HepG2 (cell line): ENCODE data around the gene IRF7. TPM values are rescaled to one million over a fixed set of nuclear protein-coding genes. Genes with fewer than 3 reads are reported as not detected.

Experiments used
- ATAC-seq: fragments of 200-7000 bp; cut with Tn5 transposase; 3 replicates; pipeline ENCODE4 v1.9.1; 2020; ENCODE audit warnings: mild to moderate bottlenecking, moderate library complexity
- BruUV-seq: library from RNA; stranded (reverse); fragments of 400-500 nt; replicated peaks from 2 replicates; lab custom pipeline; 2021; lab: Mats Ljungman, UMichigan
- CTCF ChIA-PET: fragments of 300-600 bp; formaldehyde crosslinking; extraction: SDS; loops from one replicate; lab custom pipeline; 2021; ENCODE audit warnings: low total read pairs, inconsistent platforms, low intra/inter-chr PET ratio; lab: Yijun Ruan, JAX
- POLR2A ChIA-PET: fragments of 350-600 bp; sonication (Branson Sonifier 250); formaldehyde crosslinking; loops from one replicate; lab custom pipeline; 2020; ENCODE audit warnings: antibody characterized with exemption, inconsistent platforms; lab: Yijun Ruan, JAX
- DNase-seq: peaks from one replicate; pipeline ENCODE4 v3.0.0-alpha.2; 2015; ENCODE audit warnings: low spot score
- FAIRE-seq: peaks from 3 replicates; lab custom pipeline; 2011; peaks lifted over from hg19 to GRCh38; lab: Jason Lieb, UNC
- H2AFZ ChIP-seq: one replicate; pipeline ENCODE4 v1.6.1; 2011; ENCODE audit warnings: low read length, inconsistent platforms
- H3K27ac ChIP-seq: fragments of 300-600 bp; 3 replicates; pipeline ENCODE4 v1.8.0; 2011; ENCODE audit warnings: mixed run types, mild to moderate bottlenecking, mixed read lengths, low read length, inconsistent platforms; ENCODE audit not compliant: insufficient read depth; ENCODE audit errors: extremely low read length
- H3K27me3 ChIP-seq, 2 experiments: fragments of 200-600 bp in 1 of 2; 2 replicates in 1 of 2; 3 replicates in 1 of 2; pipeline versions ENCODE4 v1.6.0 to v1.8.0; 2011; ENCODE audit warnings: low read length in 2 of 2, mild to moderate bottlenecking in 2 of 2, moderate library complexity in 2 of 2, inconsistent platforms in 1 of 2; ENCODE audit not compliant: insufficient read depth in 2 of 2, control insufficient read depth in 1 of 2
- H3K36me3 ChIP-seq, 2 experiments: fragments of 200-600 bp in 1 of 2; replicated peaks in 1 of 2; 2 replicates in 1 of 2; 3 replicates in 1 of 2; pipeline versions ENCODE4 v1.5.1 to v1.8.0; 2011; ENCODE audit warnings: low read length in 2 of 2, inconsistent platforms in 1 of 2; ENCODE audit not compliant: insufficient read depth in 2 of 2, control insufficient read depth in 1 of 2
- H3K4me1 ChIP-seq: 2 replicates; pipeline ENCODE4 v1.5.1; 2012; ENCODE audit warnings: low read length, inconsistent platforms; ENCODE audit not compliant: insufficient read depth
- H3K4me2 ChIP-seq: 2 replicates; pipeline ENCODE4 v1.6.0; 2011; ENCODE audit warnings: low read depth, low read length, inconsistent platforms
- H3K4me3 ChIP-seq, 3 experiments: fragments of 200-600 bp in 1 of 3; sonication (generic), shearing (Covaris generic) in 1 of 3; replicated peaks in 1 of 3; 2 replicates each; pipeline ENCODE4 v1.5.1; 2011 to 2016; ENCODE audit warnings: low read length in 3 of 3, inconsistent platforms in 2 of 3, low read depth in 2 of 3, mild to moderate bottlenecking in 2 of 3, control low read depth in 1 of 3, mixed read lengths in 1 of 3; ENCODE audit not compliant: insufficient read depth in 1 of 3
- H3K79me2 ChIP-seq: one replicate; pipeline ENCODE4 v1.6.1; 2011; ENCODE audit warnings: low read length, inconsistent platforms; ENCODE audit not compliant: insufficient read depth
- H3K9ac ChIP-seq: 2 replicates; pipeline ENCODE4 v1.6.0; 2011; ENCODE audit warnings: mild to moderate bottlenecking, low read depth, low read length, inconsistent platforms; ENCODE audit not compliant: insufficient read depth
- H3K9me3 ChIP-seq: 2 replicates; pipeline ENCODE4 v1.5.1; 2012; ENCODE audit warnings: mild to moderate bottlenecking, low read length
- H4K20me1 ChIP-seq: 2 replicates; pipeline ENCODE4 v1.6.0; 2011; ENCODE audit warnings: inconsistent platforms, mild to moderate bottlenecking, low read length, moderate library complexity; ENCODE audit not compliant: insufficient read depth
- FIP1L1 ChIP-seq: fragments of 200-400 bp; formaldehyde crosslinking; IDR thresholded peaks from 2 replicates; pipeline ENCODE4 v1.6.1; 2018; ENCODE audit warnings: low read depth, mild to moderate bottlenecking, low read length, moderate library complexity, borderline replicate concordance; ENCODE audit not compliant: insufficient read depth
- GABPB1 ChIP-seq: IDR thresholded peaks from 2 replicates; pipeline ENCODE4 v1.6.1; 2016; ENCODE audit warnings: mild to moderate bottlenecking, missing genetic modification reagents, moderate library complexity, missing compliant biosample characterization
- GRHL1 ChIP-seq: sonication (generic); formaldehyde crosslinking; conservative IDR thresholded peaks from 2 replicates; pipeline ENCODE4 v1.8.0; 2022; ENCODE audit warnings: missing genetic modification reagents
- MNT ChIP-seq: fragments of 450-650 bp; IDR thresholded peaks from 2 replicates; pipeline ENCODE4 v1.6.1; 2016
- NCOA5 ChIP-seq: sonication (generic); formaldehyde crosslinking; IDR thresholded peaks from 2 replicates; pipeline ENCODE4 v1.4.0; 2020; ENCODE audit warnings: missing genetic modification reagents
- PHF5A ChIP-seq: IDR thresholded peaks from one replicate; pipeline ENCODE4 v1.6.1; 2018; ENCODE audit warnings: low read depth, missing genetic modification reagents; ENCODE audit not compliant: unreplicated experiment
- PRDM4 ChIP-seq: sonication (generic); formaldehyde crosslinking; IDR thresholded peaks from 2 replicates; pipeline ENCODE4 v1.9.0; 2021; ENCODE audit warnings: missing genetic modification reagents, borderline replicate concordance
- SMYD3 ChIP-seq: sonication (generic); formaldehyde crosslinking; IDR thresholded peaks from 2 replicates; pipeline ENCODE4 v1.8.1; 2023; ENCODE audit warnings: mild to moderate bottlenecking, missing genetic modification reagents
- TBX2 ChIP-seq: sonication (generic); formaldehyde crosslinking; IDR thresholded peaks from 2 replicates; pipeline ENCODE4 v1.5.0; 2020; ENCODE audit warnings: missing genetic modification reagents, mild to moderate bottlenecking, borderline replicate concordance
- TCF12 ChIP-seq, 2 experiments: fragments of 450-650 bp in 1 of 2; sonication (generic) in 1 of 2; formaldehyde crosslinking in 1 of 2; IDR thresholded peaks; 2 replicates each; pipeline versions ENCODE4 v1.6.1 to v1.8.0; 2017 to 2022; ENCODE audit warnings: antibody characterized with exemption in 1 of 2, mild to moderate bottlenecking in 1 of 2, missing genetic modification reagents in 1 of 2, moderate library complexity in 1 of 2
- ZBTB26 ChIP-seq: IDR thresholded peaks from 2 replicates; pipeline ENCODE4 v1.6.1; 2016; ENCODE audit warnings: missing compliant biosample characterization, missing genetic modification reagents, borderline replicate concordance
- ZBTB7B ChIP-seq: sonication (generic); formaldehyde crosslinking; IDR thresholded peaks from 2 replicates; pipeline ENCODE4 v1.4.0; 2020; ENCODE audit warnings: missing genetic modification reagents
- ZNF414 ChIP-seq: sonication (generic); formaldehyde crosslinking; IDR thresholded peaks from 2 replicates; pipeline ENCODE4 v1.5.0; 2020; ENCODE audit warnings: missing genetic modification reagents
- ZNF670 ChIP-seq: sonication (generic); formaldehyde crosslinking; IDR thresholded peaks from 2 replicates; pipeline ENCODE4 v1.8.0; 2022; ENCODE audit warnings: mild to moderate bottlenecking, missing genetic modification reagents, borderline replicate concordance
- ZNF761 ChIP-seq: sonication (generic); formaldehyde crosslinking; conservative IDR thresholded peaks from 2 replicates; pipeline ENCODE4 v1.4.0; 2020; ENCODE audit warnings: mild to moderate bottlenecking, missing genetic modification reagents
- WGBS: methylation state at CpG from one replicate; pipeline ENCODE4 v1.1.6; 2017; ENCODE audit warnings: low lambda C conversion rate; 5-methylcytosine and 5-hydroxymethylcytosine counted together
- in situ Hi-C: cut with HindIII; loops from 2 replicates; pipeline ENCODE4 v1.10.0; 2017; ENCODE audit warnings: low pct_unique_long_range_greater_than_20kb; ENCODE audit not compliant: extremely low pct_ligation_motif_present
- intact Hi-C: fragments of 100-400 bp; cut with micrococcal nuclease; formaldehyde crosslinking; loops from one replicate; pipeline ENCODE4 v1.10.0; 2022; ENCODE audit not compliant: unreplicated experiment
- polyA plus RNA-seq, 8 experiments: library from polyadenylated mRNA; depleted of rRNA in 3 of 8; stranded (reverse) in 7 of 8; unstranded in 1 of 8; fragments of >200 nt; fragmentation: Illumina TruSeq in 4 of 8; extraction: Trizol in 4 of 8; gene quantifications; 2 replicates each; pipeline versions ENCODE4 v1.2.1 to v1.2.3, GENCODE V29; 2011 to 2016; ENCODE audit warnings: low read depth in 4 of 8, missing spikeins in 1 of 8, mixed read lengths in 1 of 8; ENCODE audit not compliant: insufficient read depth in 1 of 8
- total RNA-seq, 5 experiments: library from RNA; depleted of rRNA; stranded (reverse); fragments of >200 nt; fragmentation: Illumina TruSeq; extraction: Trizol; gene quantifications; 2 replicates each; pipeline ENCODE4 v1.2.3, GENCODE V29; 2016; ENCODE audit warnings: low read depth in 1 of 5

The IRF7 gene
- total and polyA plus RNA-seq, 2 of the 13 experiments (the other 11 are each of a cell fraction or from before 2014, with no cell fraction given) = not detected

GRCh38 chr11:660681-661444 lies 45.1 kb upstream of the IRF7 start:
- POLR2A ChIA-PET = no interaction called here
- Histone ChIP-seq H2AFZ (no peak overlapping the region), H3K4me3 (no peak overlapping the region), H3K79me2 (no peaks in the 10 kb centered on the region), H4K20me1 (0 out of 2 replicates have a peak, but pooled peaks cover 10% of the 10 kb centered on the region), H3K9me3 (no peaks in the 10 kb centered on the region), H3K4me2 (no peak overlapping the region), H3K9ac (no peak overlapping the region), H3K27ac (no peak overlapping the region), H3K36me3 (peaks cover 19 to 49% of the 10 kb centered on the region in 2 experiments; a peak in 4 of 5 replicates), H3K27me3 (no peaks in the 10 kb centered on the region), H3K4me1 (peaks cover 29% of the 10 kb centered on the region)
- ATAC-seq (no peak), FAIRE-seq (no peak), DNase-seq (no peak)
- CTCF ChIA-PET = no interaction called here
- intact Hi-C loops = no loop called here
- BruUV-seq = no TSS peak
- WGBS = 94% methylated on average over 16 of the region's 19 CpGs
- in situ Hi-C loops = loop anchor here (5.0 kb wide), 1 partner anchor 106 kb away; no protein-coding TSS in a partner anchor
- TF ChIP-seq FIP1L1 = no peak
- no peak for TF ChIP-seq NCOA5 (CRISPR knock-in tag)
- no peak for TF ChIP-seq PHF5A
- no peak for TF ChIP-seq ZBTB7B (CRISPR knock-in tag)
- no peak for TF ChIP-seq PRDM4 (CRISPR knock-in tag)
- TF ChIP-seq TBX2 (CRISPR knock-in tag) = no peak
- TF ChIP-seq GRHL1 (CRISPR knock-in tag) = no peak
- no peak for TF ChIP-seq TCF12 (IDR thresholded peaks at IDR 0.05)
- TF ChIP-seq TCF12 (CRISPR knock-in tag; IDR thresholded peaks at IDR 0.05) = no peak
- TF ChIP-seq SMYD3 (CRISPR knock-in tag) = no peak
- no peak for TF ChIP-seq ZNF761 (CRISPR knock-in tag)
- TF ChIP-seq ZNF414 (CRISPR knock-in tag) = no peak
- TF ChIP-seq MNT = no peak
- no peak for TF ChIP-seq ZNF670 (CRISPR knock-in tag)
- TF ChIP-seq GABPB1 (CRISPR knock-in tag) = no peak
- TF ChIP-seq ZBTB26 = no peak
